Bronchial epithelial cell (primary cell): ENCODE results near the gene ZNF827. TPM values are rescaled to one million over a fixed set of nuclear protein-coding genes. Genes with fewer than 3 reads are reported as not detected.

Experiments used
- DNase-seq: peaks from one replicate; pipeline ENCODE4 v3.0.0-alpha.2; 2010; ENCODE audit warnings: low read depth
- FAIRE-seq: peaks from 2 replicates; lab custom pipeline; 2011; peaks lifted over from hg19 to GRCh38; lab: Jason Lieb, UNC
- H3K27me3 ChIP-seq: 2 replicates; pipeline ENCODE4 v1.5.1; 2011; ENCODE audit warnings: low read length; ENCODE audit not compliant: control insufficient read depth, insufficient read depth
- H3K36me3 ChIP-seq: 2 replicates; pipeline ENCODE4 v1.5.1; 2011; ENCODE audit warnings: low read length; ENCODE audit not compliant: control insufficient read depth, insufficient read depth
- H3K4me3 ChIP-seq: 2 replicates; pipeline ENCODE4 v1.5.1; 2011; ENCODE audit warnings: mild to moderate bottlenecking, low read depth, low read length, control low read depth
- total RNA-seq: library from RNA; depleted of rRNA; stranded (reverse); fragments of >200 nt; gene quantifications from 2 replicates; pipeline ENCODE4 v1.2.1, GENCODE V29; 2014
- TF ChIP-seq, protein P1 (sequence below): IDR thresholded peaks from 2 replicates; pipeline ENCODE4 v1.5.1; 2011; ENCODE audit warnings: mild to moderate bottlenecking, moderate library complexity, low read length, control low read depth, inconsistent platforms; ENCODE audit not compliant: insufficient read depth, severe bottlenecking

The ZNF827 gene
- total RNA-seq, 1 donor from 2014 or later, result 2.1 TPM

- no peak for FAIRE-seq
- TF ChIP-seq, protein P1, sequence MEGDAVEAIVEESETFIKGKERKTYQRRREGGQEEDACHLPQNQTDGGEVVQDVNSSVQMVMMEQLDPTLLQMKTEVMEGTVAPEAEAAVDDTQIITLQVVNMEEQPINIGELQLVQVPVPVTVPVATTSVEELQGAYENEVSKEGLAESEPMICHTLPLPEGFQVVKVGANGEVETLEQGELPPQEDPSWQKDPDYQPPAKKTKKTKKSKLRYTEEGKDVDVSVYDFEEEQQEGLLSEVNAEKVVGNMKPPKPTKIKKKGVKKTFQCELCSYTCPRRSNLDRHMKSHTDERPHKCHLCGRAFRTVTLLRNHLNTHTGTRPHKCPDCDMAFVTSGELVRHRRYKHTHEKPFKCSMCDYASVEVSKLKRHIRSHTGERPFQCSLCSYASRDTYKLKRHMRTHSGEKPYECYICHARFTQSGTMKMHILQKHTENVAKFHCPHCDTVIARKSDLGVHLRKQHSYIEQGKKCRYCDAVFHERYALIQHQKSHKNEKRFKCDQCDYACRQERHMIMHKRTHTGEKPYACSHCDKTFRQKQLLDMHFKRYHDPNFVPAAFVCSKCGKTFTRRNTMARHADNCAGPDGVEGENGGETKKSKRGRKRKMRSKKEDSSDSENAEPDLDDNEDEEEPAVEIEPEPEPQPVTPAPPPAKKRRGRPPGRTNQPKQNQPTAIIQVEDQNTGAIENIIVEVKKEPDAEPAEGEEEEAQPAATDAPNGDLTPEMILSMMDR, result no peak
- peaks cover 3% of the 10 kb centered on the region for H3K36me3 ChIP-seq
Observed at GRCh38 chr4:145766273-145766672, 172.3 kb downstream of the ZNF827 start.

GRCh38 chr4:145763399-145763798 lies 175.2 kb downstream of the ZNF827 start:
- no peak overlapping the region for H3K4me3 ChIP-seq
- DNase-seq (no peak), FAIRE-seq (no peak)
- H3K36me3 ChIP-seq, result peaks cover 5% of the 10 kb centered on the region
- H3K27me3 ChIP-seq, result no peaks in the 10 kb centered on the region
- TF ChIP-seq, protein P1, result no peak

More at GRCh38 chr4:145766273-145766672, 172.3 kb downstream of the ZNF827 start:
- Histone ChIP-seq H3K27me3 (no peaks in the 10 kb centered on the region), H3K4me3 (no peak overlapping the region)
- no peak for DNase-seq

DNA sequence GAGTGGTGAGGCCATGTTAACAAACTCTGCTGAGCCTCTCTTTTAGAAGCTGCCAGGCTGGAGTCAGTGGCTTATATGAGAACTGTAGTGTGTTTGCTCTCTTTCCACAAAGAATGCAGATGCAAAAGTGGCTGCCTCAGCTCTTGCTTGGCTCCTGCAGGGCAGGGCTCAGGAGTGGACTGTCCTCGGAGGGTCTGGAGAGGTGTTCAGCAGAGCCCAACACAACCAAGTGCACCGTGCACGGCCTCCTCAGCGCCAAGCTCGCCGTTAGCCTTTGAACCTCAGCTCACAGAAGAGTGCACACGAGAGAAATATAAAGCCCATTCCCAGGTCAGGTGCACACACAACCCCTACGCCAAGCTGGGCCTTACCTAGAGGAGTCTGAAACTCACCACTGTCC lies 175.9 kb downstream of the ZNF827 start:
- no peak for FAIRE-seq
- Histone ChIP-seq H3K27me3 (no peaks in the 10 kb centered on the region), H3K4me3 (no peak overlapping the region), H3K36me3 (peaks cover 5% of the 10 kb centered on the region)
- TF ChIP-seq, protein P1, result no peak
- no peak for DNase-seq

- Histone ChIP-seq H3K36me3 (peaks cover 5% of the 10 kb centered on the region), H3K4me3 (no peak overlapping the region), H3K27me3 (no peaks in the 10 kb centered on the region)
- FAIRE-seq, result no peak
- no peak for DNase-seq
- TF ChIP-seq, protein P1, result no peak
Observed at GRCh38 chr4:145760961-145761929, 177.4 kb downstream of the ZNF827 start.

GRCh38 chr4:145760176-145760575 lies 178.4 kb downstream of the ZNF827 start:
- H3K4me3 ChIP-seq, result no peak overlapping the region
- peaks cover 5% of the 10 kb centered on the region for H3K36me3 ChIP-seq
- TF ChIP-seq, protein P1, result no peak
- FAIRE-seq, result no peak
- H3K27me3 ChIP-seq, result no peaks in the 10 kb centered on the region
- DNase-seq, result no peak
